GM19238 (cell line): Measurements from ENCODE around the gene PLK1.
"Not testable (repeated sequence)": the region's sequence is repeated elsewhere in the genome, so short reads cannot be mapped to it uniquely, and the experiment has no call there.

ENCODE experiments used
- DNase-seq: peaks from one replicate; pipeline ENCODE4 v3.0.0; 2011; ENCODE audit warnings: low spot score; ENCODE audit not compliant: insufficient read length

PLK1 gene

DNA sequence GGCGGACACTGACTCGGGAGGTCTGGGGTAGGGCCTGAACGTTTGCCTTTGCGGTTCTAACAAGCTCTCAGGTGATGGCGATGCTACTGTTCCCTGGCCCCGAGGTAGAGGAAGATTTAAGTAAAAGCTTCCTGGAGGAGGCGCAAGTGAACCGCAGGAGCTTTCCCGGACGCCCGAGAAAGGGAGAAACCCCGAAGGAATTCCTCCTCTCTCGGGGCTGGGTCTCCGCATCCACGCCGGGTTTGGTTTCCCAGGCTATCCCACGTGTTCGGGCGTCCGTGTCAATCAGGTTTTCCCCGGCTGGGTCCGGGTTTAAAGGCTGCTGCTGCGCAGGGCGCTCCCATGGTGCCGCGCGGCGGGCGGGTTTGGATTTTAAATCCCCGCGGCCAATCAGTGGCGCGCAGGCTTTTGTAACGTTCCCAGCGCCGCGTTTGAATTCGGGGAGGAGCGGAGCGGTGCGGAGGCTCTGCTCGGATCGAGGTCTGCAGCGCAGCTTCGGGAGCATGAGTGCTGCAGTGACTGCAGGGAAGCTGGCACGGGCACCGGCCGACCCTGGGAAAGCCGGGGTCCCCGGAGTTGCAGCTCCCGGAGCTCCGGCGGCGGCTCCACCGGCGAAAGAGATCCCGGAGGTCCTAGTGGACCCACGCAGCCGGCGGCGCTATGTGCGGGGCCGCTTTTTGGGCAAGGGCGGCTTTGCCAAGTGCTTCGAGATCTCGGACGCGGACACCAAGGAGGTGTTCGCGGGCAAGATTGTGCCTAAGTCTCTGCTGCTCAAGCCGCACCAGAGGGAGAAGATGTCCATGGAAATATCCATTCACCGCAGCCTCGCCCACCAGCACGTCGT is at the start of gene PLK1:
TSS of gene PLK1 (plus strand) at position 460 of the 844 bp plus-strand sequence. CDS start at position 504, 44 bp downstream.
- peak; percentile 91 for DNase-seq

DNA sequence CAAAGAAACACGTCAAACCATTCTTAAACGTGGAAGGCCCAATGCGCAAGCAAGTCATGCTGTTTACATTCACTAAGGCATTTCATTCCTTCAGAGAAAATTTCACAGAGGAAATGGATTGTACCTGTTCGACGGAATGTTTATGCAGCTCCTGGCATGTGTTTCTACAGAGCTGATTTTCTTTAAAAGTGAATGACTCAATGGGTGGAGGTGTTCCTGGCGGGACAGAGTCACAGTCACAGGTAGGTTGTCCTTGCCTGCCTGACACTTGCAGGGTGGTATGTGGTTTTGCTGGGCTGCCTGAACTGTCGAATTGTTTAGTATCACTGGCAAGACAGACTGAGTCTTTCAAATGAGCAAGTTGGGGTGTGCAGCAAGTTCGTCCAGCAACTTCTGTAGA is 49.2 kb upstream of the PLK1 start:
- DNase-seq, result no peak

DNA sequence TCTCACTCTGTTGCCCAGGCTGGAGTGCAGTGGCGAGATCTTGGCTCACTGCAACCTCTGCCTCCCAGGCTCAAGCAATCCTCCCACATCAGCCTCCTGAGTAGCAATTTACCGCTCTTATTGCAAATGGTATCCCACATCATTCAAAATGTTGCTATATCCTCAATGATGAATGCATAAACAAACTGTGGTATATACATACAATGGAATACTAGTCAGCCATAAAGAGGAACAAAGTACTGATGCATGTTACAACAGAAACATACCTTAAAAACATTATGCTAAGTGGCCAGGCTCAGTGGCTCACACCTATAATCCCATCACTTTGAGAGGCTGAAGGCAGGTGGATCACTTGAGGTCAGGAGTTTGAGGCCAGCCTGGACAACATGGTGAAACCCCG is 46.8 kb upstream of the PLK1 start:
- DNase-seq, result not testable (repeated sequence)

DNA sequence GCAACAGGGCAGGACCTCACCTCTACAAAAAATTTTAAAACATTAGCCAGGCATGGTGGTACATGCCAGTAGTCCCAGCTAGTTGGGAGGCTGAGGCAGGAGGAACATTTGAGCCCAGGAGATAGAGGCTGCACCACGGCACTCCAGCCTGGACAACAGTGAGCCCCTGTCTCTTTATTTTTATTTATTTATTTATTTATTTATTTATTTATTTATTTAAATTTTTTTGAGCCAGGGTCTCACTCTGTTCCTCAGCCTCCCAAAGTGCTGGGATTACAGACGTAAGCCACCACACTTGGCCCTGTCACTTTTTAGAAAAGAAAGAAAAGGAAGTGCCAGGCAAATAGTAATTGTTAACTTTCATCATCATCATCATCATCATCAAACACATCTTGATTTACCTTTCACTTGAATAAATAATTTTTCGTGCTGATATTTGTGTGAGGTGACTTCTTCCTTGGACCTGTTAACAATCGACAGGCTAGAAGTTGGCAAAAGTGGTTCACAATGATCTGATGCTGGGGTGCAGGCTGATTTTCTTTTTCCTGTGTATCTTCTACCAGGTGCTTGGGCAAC is 44.1 kb upstream of the PLK1 start:
- DNase-seq, result no peak

DNA sequence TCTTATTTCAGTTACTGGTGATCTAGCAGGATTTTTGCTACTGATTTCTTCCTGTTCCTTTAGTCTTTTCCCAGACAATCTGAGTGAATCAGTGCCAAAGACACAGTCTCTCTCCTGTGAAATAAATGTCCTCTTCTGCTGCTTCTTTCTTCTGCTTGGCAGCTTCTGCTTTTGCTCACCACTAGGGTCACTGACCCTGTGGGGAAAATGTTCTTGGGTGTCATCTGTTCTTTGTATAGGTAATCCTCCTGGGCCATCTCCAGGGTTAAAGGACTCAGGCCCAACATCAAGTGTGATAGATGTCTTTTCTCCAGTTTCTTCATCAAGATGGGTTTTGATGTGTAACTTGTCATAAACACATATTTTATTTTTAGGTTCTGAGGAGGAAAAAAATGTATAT is 42.7 kb upstream of the PLK1 start:
- no peak for DNase-seq

DNA sequence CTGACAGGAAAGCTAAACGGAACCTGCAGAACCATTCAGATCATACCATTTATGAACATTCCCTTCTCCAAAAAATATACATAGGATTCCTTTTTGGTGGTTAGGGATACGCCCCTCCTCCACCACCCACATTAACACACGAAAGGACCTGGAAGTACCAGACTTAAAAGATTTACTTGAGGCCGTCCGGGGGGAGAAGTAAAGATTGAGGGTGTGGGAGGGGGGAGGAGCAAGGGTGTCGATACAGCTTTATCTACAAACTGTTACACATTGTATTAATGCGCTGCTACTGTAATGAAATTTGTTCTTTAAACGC is 38.1 kb upstream of the PLK1 start:
- DNase-seq, result no peak

DNA sequence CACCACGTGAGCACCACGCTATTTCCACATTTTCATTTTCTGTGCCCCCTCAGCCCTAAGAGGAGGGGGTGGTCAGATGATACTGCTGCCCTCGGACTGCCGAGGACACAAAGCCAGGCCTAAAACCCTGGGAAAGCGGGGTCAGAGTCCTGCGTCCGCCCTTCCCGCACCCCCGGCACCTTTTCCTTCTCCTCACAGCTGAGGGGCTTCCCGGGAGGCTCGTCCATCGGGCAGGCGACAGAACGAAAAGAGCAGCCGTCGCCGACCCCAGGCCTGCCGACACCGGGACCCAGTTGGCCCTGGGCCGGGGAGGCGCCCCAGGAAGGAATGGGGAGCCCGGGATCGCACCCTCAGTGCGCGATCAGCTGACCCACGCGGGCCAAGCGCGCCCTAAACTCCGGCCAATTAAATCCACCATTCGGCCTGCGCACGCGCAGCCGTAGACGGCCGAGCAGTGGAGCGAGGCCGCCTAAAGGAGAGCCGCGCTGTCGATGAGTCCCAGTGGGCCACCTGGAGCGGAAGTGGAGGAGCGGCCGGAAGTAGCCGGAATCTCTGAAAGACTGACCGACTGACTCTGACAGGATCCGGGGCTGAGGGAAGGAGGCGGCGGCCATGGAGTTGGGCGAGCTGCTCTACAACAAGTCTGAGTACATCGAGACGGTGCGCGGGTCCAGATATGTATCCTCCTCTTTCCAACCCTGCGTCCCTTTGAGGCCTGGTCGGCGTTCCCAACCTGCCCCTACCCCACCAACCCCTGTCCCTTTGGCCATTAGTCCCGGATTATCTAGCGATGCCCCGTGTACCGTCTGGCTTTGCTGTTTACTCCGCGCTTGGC is 37.5 kb upstream of the PLK1 start, which contains the start of the genes DCTN5 and PALB2:
TSS of gene DCTN5 (plus strand) at position 536 of the 835 bp plus-strand sequence. CDS start at position 613, 77 bp downstream.
TSS of gene PALB2 (minus strand) at position 380 of the 835 bp plus-strand sequence. CDS start at position 227, 153 bp downstream.
- peak; percentile 93 for DNase-seq

DNA sequence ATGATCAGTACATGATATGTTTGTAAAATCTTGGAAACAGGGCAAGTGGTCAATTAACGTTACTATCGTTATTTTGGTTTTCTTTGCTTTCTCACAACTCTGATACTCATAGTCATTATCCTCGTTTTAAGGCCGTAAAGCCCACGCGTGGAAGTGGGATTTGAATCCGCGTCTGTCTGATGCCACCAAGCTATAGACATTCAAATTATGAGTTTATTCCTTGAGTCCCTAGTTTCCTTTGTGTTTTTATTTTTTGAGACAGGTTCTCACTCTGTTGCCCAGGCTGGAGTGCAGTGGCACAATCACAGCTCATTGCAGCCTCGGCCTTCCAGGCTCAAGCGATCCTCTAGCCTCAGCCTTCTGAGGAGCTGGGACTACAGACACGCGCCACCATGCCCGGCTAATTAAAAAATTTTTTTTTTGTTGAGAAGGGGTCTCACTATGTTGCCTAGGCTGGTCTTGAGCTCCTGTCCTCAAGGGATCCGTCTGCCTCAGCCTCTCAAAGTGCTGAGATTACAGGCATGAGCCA is 36.4 kb upstream of the PLK1 start:
- DNase-seq, result no peak

DNA sequence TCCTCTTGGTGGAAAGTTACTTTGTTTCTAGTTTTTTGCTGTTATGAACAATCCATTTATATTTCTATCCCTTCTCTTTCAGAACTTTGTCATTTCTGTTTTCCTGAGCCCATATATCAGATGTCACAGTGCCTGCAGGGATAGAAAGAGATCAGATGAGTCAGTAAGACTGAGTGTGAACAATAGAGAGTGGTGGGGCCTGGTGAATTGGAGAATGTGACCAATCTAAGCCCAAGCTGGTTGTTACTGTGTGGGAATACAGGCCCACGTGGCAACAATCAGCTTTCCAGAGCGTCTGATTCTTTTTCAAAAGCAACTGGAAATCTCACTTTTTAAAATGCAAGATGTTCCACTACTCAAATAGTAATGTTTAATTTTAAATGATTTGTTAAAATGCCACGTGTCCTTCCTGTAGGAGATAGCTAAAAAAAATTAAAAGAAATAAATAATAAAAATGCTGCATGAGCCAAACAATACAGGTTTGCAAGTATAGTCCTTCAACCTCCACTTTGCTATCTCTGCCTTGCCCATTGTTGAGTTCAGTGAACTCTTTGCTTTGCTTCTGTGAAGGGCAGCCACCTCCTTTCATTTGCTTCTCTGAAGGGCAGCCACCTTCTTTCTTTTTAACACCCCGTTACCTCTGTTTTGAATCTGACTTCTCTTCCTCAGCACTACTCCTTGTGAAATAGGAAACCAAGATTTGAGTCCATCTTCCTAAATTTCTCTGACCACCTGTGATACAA is 27.8 kb upstream of the PLK1 start:
- no peak for DNase-seq

DNA sequence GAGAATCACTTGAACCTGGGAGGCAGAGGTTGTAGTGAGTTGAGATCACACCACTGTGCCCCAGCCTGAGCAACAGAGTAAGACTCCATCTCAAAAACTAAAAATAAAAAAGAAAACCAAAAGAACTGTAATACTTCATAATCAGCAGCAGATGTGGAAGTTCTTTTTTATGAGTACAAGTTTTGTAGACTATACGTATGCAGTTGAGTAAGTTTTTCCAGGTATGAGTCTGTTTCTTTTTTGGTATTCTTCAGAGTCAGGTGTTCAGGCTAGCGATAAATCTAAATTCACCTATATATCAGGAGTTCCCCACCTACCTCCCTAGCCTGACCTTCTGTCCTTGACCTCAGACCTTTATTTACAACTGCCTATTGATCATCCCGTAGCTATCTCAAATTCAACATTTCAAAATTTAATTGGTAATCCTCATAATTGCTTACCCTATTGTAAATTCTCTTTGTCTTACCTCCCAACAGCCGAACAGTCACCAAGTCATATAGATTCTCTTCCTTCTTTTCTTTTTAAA is 26.7 kb upstream of the PLK1 start:
- no peak for DNase-seq

DNA sequence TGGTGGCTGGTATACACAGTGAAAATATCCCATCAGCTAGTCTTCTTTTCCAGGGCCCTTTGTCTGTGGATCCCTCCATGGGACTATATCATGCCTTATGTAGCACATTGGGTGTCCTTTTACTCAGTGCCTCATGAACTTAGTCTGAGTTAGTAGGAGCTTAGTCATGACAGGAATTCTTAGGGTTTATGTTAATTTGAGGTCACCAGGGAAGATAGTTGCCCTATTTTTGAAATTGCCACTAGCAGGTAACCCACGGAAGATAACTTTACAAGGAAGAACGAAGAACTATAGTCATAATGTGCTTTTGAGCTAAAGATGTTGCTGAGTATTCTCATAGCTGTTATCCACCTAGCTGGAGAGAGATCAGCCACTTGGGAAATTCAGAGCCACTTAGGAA is 14.8 kb upstream of the PLK1 start:
- no peak for DNase-seq

DNA sequence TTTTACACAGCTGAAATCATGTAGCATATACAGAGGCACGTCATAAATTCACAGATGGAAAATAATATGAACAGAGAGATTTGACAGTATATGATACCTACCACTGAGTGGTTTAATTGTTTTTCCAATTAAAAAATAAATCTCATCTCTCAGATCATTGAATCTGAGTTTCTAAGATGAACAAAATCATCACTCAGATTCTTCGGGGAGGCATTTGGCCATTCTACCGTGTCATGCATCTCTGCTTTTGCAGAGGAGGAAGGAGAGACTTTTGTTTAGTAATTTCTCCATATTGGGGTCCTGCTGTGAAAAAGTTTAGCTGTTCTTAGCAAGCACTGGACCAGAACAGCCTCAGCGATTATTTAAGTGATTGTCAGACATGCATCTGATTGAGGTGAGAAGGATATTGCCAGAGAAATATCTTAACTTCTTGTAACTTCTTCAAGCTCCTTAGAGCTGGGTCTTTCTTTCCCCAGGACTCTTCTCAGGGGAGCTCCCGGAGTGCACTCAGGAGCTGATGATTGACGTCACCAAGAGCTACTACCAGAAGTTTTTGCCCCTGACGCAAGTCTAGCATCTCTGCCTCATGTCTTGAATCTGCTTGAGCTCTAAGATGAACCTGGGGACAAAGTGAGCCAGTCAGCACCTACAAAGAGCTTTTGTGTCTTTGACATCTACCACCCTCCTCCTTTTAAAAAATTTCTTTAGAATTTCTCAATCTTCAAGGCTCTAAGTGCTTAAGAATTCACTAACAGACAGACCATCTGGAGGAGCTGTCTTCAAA is 11.9 kb upstream of the PLK1 start:
- DNase-seq, result no peak

DNA sequence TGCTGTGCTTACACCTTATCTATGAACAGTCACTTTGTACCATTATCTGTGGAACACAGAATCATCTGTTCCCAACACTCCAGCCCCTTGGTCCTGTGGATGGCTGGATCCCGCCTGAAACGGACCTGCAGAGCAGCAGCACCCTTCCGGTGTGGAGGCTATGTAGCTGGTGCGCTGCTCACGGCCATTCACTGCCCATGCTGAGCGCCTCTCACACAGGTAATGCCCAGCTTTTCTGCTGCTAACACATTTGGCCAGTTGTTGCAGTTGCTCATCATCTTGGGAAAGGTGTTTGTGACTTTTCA is 11.4 kb upstream of the PLK1 start:
- no peak for DNase-seq

DNA sequence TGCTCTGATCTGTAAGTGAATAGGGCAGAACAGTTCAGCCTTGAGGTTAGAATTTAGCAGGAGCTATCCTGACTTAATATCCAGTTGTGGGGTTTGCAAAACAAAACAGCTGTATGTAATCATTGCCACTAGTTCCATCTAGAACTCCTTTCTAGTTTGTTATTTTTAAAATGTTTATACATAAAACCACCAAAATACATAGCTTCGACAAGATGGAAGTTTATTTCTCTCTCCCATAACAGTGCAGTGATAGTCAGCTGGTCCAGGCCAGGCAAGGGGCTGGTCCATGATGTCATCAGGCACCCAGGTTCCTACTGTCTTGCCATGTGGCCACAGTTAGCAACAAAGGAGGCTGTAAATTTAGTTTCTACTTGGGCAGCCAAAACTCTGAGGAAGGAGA is 10.5 kb upstream of the PLK1 start:
- no peak for DNase-seq

DNA sequence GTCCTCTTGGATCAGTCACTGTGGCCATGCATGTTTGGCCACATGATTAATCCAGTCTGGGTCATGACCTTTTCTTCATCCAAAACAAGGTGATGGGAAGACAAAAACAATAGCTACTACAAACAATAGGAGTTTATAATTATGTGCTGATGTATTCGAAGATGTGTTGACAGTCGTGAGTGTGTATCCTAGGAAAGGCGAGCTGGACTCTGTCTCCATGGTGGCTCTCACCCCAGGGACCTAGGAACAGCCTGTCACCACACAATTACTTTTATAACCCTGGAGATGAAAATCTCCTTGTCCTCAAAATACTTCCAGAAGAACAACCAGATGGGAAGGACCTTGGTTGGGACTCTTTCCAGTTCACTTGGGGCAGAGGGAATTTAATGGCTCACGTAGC is 9.8 kb upstream of the PLK1 start:
- no peak for DNase-seq

DNA sequence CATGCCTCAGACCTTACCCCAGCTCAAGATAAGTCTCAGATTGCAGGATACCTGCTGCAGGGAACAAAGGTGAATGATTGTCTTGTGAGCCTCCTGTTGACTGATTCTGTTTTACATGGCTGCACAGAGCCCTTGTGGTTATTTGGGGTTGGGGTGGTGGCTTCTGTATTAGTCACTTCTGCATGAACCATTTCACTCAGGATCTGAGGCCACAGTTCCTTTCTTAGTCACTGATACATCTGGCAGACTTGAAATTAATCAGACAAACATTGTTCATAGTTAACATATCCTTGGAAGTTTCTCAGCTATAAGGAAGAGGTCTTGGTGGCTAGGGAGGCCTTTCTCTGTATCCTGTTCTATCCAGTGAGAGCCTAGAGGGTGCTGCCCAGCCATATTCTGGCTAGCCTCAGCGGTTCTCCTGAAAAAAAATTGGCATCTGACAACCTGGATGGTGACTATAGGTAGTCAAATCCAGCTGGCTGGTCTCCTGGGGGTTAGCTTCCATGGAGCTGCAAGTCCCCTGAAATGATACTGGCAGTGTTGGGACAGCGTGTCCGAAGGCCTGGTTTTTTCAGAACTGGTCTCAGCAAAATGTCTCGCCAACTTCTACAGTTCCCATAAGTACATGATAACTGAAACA is 8.4 kb upstream of the PLK1 start:
- DNase-seq, result peak; percentile 32

DNA sequence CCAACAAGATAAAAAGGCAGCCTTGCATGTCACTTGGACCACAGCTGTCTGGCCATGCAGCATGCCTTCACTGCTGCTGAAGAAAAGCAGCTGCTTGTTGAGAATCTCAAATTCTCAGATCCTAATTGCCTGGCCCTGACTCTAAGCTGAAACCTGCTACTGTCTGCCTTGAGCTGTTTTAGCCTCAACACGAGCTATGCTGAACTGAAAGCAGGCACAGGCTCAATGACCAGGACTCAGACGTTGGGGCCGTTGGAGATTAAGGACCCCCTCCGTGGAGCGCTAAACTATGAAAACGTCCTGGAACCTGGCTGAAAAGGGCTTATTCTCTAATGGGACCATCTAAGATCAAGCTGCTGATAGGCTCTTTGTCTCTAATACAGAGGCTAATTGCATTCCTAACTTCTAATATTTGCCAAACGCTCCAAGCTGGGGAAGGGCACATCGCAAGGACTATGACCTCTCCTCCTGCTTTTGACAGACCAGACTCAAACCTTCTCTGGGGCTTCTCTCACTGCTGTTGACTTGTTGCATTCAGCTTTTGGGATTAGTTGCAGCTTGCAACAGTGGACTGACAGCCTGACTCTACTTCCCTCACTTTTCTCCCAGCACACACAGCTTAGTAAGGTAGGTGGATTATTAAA is 4.6 kb upstream of the PLK1 start:
- DNase-seq, result no peak

DNA sequence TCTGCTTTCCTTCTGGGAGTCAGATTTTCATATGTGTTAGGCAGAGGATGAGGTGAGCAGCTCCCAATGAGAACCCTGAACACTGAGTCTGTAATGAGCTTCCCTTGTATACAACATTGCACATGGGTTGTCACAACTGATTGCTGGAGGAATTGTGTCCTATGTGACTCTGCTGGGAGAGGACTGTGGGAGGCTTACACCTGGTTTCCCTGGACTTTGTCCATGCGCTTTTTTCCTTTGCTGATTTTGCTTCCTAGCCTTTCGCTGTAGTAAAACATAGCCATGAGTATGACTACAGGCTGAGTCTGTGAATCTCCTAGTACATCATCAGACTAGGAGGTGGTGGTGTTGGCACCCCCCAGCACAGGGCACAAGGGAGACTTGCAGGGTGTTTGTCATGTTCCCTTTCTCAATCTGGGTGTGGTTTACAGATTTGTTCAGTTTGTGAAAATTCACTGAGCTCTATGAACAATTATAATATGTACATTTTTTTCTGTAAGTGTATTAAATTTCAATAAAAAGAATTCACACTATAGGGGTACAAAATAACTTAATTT is 1.7 kb upstream of the PLK1 start:
- no peak for DNase-seq
